Measurements from ENCODE around the gene DUXA. TPM values are rescaled to one million over a fixed set of nuclear protein-coding genes. Genes with fewer than 3 reads are reported as not detected.

Gene DUXA
- total and polyA plus RNA-seq, 4 donors: not detected

- H3K4me1 ChIP-seq (ENCODE audit: control insufficient read depth, insufficient read depth, low read length): peaks cover 1% of the 10 kb centered on the region
- no peaks in the 10 kb centered on the region for H3K27me3 ChIP-seq (ENCODE audit: control insufficient read depth, insufficient read depth, low read length)
- peaks cover 9% of the 10 kb centered on the region for H3K9me3 ChIP-seq (ENCODE audit: control insufficient read depth, insufficient read depth, low read length)
- no peak overlapping the region for H3K27ac ChIP-seq (ENCODE audit: low read depth, low read length)
- WGBS (ENCODE audit: insufficient coverage): 100% methylated on average over 1 of the region's 1 CpG
- no peaks in the 10 kb centered on the region for H3K36me3 ChIP-seq (ENCODE audit: control insufficient read depth, insufficient read depth, low read length)
- no peak for DNase-seq (ENCODE audit: low read depth in 4 of 6, low spot score in 6 of 6)
- no peak overlapping the region for H3K4me3 ChIP-seq (ENCODE audit: low read depth, low read length)
These were observed 56.0 kb downstream of the DUXA start for GRCh38 chr19:57111329-57111644.

DNA sequence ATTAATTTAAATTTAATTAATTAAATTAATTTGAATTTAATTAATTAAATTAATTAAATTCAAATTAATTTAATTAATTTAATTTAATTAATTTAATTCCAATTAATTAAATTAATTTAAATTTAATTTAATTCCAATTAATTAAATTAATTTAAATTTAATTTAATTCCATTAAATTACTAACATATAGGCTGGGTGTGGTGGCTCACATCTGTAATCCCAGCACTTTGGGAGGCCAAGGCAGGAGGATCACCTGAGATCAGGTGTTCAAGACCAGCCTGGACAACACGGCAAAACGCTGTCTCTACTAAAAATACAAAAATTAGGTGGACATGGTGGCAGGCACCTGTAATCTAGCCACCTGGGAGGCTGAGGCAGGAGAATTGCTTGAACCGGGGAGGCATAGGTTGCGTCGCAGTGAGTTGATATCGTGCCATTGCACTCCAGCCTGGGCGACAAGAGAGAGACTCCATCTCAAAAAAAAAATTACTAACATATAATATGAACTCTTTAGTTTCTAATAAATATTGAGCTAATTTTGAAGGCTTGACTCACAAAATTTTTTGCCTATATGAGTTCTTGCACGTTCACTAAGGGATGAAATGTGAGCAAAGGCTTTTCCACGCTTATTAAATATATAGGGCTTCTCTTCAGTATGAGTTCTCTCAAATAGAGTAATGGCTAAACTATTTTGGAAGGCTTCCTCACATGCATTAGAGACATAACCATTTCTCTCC, 56.5 kb downstream of the DUXA start:
- Histone ChIP-seq H3K9me3 (ENCODE audit: control insufficient read depth, insufficient read depth, low read length) (peaks cover 9% of the 10 kb centered on the region), H3K4me3 (ENCODE audit: low read depth, low read length) (no peak overlapping the region), H3K27me3 (ENCODE audit: control insufficient read depth, insufficient read depth, low read length) (peaks cover 5% of the 10 kb centered on the region), H3K27ac (ENCODE audit: low read depth, low read length) (no peak overlapping the region), H3K4me1 (ENCODE audit: control insufficient read depth, insufficient read depth, low read length) (peaks cover 7% of the 10 kb centered on the region), H3K36me3 (ENCODE audit: control insufficient read depth, insufficient read depth, low read length) (no peaks in the 10 kb centered on the region)
- DNase-seq (ENCODE audit: low read depth in 4 of 6, low spot score in 6 of 6): no peak
- 100% methylated on average over 2 of the region's 9 CpGs for WGBS (ENCODE audit: insufficient coverage)

- no peak for DNase-seq (ENCODE audit: low read depth in 4 of 6, low spot score in 6 of 6)
- Histone ChIP-seq H3K27ac (ENCODE audit: low read depth, low read length) (no peak overlapping the region), H3K4me1 (ENCODE audit: control insufficient read depth, insufficient read depth, low read length) (peaks cover 21% of the 10 kb centered on the region), H3K36me3 (ENCODE audit: control insufficient read depth, insufficient read depth, low read length) (no peaks in the 10 kb centered on the region), H3K4me3 (ENCODE audit: low read depth, low read length) (no peak overlapping the region), H3K9me3 (ENCODE audit: control insufficient read depth, insufficient read depth, low read length) (peaks cover 9% of the 10 kb centered on the region), H3K27me3 (ENCODE audit: control insufficient read depth, insufficient read depth, low read length) (peaks cover 6% of the 10 kb centered on the region)
- 1% methylated on average over 40 of the region's 42 CpGs for WGBS (ENCODE audit: insufficient coverage)
These were observed 60.5 kb downstream of the DUXA start for GRCh38 chr19:57106722-57107235.

DNA sequence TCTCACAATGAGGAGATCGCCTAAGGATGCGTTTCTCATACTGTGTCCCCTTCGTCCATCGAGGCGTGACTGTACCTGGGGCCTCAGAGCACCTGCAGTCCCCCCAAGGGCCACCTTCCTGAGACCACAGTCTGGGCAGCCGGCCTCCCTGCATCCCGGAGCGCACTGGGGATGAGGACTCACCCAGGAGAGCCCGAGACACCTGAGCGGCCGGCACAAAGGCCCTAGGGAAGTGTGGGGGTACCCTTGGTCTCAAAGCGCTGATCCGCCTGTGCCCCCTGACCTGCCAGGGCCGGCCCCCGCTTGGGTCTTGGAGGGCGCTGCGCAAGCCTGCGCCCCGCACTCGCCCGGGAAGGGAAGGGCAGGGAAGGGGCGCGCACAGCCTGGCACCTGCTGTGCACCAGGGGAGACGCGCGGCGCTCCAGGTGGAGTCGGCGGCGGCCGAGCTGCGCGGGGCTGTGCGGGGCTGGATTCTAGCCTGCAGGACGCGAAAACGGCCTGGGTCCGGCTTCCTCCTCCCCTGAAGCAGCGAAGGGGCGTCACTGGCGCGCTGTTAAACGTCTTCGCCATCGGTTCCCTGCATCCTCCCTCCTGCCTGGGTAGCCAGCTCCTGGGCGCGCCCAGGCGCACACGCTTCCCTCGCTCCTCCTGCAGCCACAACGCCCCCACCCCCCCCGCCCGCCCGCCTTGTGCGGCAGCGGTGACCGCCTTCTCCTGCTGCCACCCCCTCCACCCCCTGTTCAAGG, 61.1 kb downstream of the DUXA start:
- Histone ChIP-seq H3K36me3 (ENCODE audit: control insufficient read depth, insufficient read depth, low read length) (no peaks in the 10 kb centered on the region), H3K4me1 (ENCODE audit: control insufficient read depth, insufficient read depth, low read length) (peaks cover 21% of the 10 kb centered on the region), H3K27me3 (ENCODE audit: control insufficient read depth, insufficient read depth, low read length) (peaks cover 6% of the 10 kb centered on the region), H3K27ac (ENCODE audit: low read depth, low read length) (no peak overlapping the region), H3K4me3 (ENCODE audit: low read depth, low read length) (no peak overlapping the region), H3K9me3 (ENCODE audit: control insufficient read depth, insufficient read depth, low read length) (peaks cover 4% of the 10 kb centered on the region)
- WGBS (ENCODE audit: insufficient coverage): 6% methylated on average over 53 of the region's 57 CpGs
- peak in 2 of 6 donors; percentile 34 to 66 for DNase-seq (ENCODE audit: low read depth in 4 of 6, low spot score in 6 of 6)

Small RNA genes lying within 50 kb of the gene (small RNA-seq; reads per million reads assigned to genes)
- gene AC025588.3 (ENCODE audit: low replicate concordance): not detected

Other genes with a start within 250 kb of the DUXA start
- gene USP29, start 47.5 kb downstream of the DUXA start, total RNA-seq: under 1 TPM; 0.06 to 0.10 TPM
- under 1 TPM; 0.14 to 0.63 TPM for gene USP29, start 47.5 kb downstream of the DUXA start, polyA plus RNA-seq (ENCODE audit: insufficient read length in 2 of 2)
- not detected for gene ZIM3, start 22.3 kb downstream of the DUXA start, total RNA-seq
- gene ZIM3, start 22.3 kb downstream of the DUXA start, polyA plus RNA-seq (ENCODE audit: insufficient read length in 2 of 2): under 1 TPM in 1 of 2 donors, not detected in 1; 0.06 TPM
- gene ZNF264, start 24.0 kb upstream of the DUXA start, total RNA-seq: 10 to 100 TPM; 25.8 to 53.1 TPM
- gene ZNF264, start 24.0 kb upstream of the DUXA start, polyA plus RNA-seq (ENCODE audit: insufficient read length in 2 of 2): 10 to 100 TPM; 11.7 to 19.1 TPM
- 1 to 10 TPM; 1.5 TPM for gene AURKC, start 63.5 kb upstream of the DUXA start, total RNA-seq
- 1 to 10 TPM; 1.8 to 4.0 TPM for gene AURKC, start 63.5 kb upstream of the DUXA start, polyA plus RNA-seq (ENCODE audit: insufficient read length in 2 of 2)
- 10 to 100 TPM; 29.3 to 32.8 TPM for gene ZNF805, start 73.1 kb upstream of the DUXA start, total RNA-seq
- 1 to 10 TPM; 3.6 to 3.9 TPM for gene ZNF805, start 73.1 kb upstream of the DUXA start, polyA plus RNA-seq (ENCODE audit: insufficient read length in 2 of 2)
- gene ZNF460, start 113.0 kb upstream of the DUXA start, total RNA-seq: 100 to 1,000 TPM in 1 of 2 donors, 10 to 100 TPM in 1; 80.1 to 135 TPM
- 1 to 10 TPM; 2.8 to 4.3 TPM for gene ZNF460, start 113.0 kb upstream of the DUXA start, polyA plus RNA-seq (ENCODE audit: insufficient read length in 2 of 2)
- 10 to 100 TPM; 18.7 to 23.3 TPM for gene ZNF543, start 153.0 kb upstream of the DUXA start, total RNA-seq
- 1 to 10 TPM; 5.0 to 6.8 TPM for gene ZNF543, start 153.0 kb upstream of the DUXA start, polyA plus RNA-seq (ENCODE audit: insufficient read length in 2 of 2)
- 10 to 100 TPM; 13.5 to 18.6 TPM for gene ZNF304, start 183.8 kb upstream of the DUXA start, total RNA-seq
- gene ZNF304, start 183.8 kb upstream of the DUXA start, polyA plus RNA-seq (ENCODE audit: insufficient read length in 2 of 2): 10 to 100 TPM; 12.8 to 14.1 TPM
- 10 to 100 TPM; 16.4 to 20.0 TPM for gene TRAPPC2B, start 196.1 kb upstream of the DUXA start, total RNA-seq
- gene TRAPPC2B, start 196.1 kb upstream of the DUXA start, polyA plus RNA-seq (ENCODE audit: insufficient read length in 2 of 2): 10 to 100 TPM; 13.7 to 14.7 TPM
- 1 to 10 TPM; 5.6 to 8.0 TPM for gene ZNF547, start 196.1 kb upstream of the DUXA start, total RNA-seq
- gene ZNF547, start 196.1 kb upstream of the DUXA start, polyA plus RNA-seq (ENCODE audit: insufficient read length in 2 of 2): 1 to 10 TPM; 8.0 to 9.3 TPM
- gene ZNF548, start 222.4 kb upstream of the DUXA start, total RNA-seq: 10 to 100 TPM; 33.6 to 34.2 TPM
- 10 to 100 TPM; 21.1 to 24.4 TPM for gene ZNF548, start 222.4 kb upstream of the DUXA start, polyA plus RNA-seq (ENCODE audit: insufficient read length in 2 of 2)
- 10 to 100 TPM; 20.9 to 24.7 TPM for gene ZNF17, start 243.7 kb upstream of the DUXA start, total RNA-seq
- 10 to 100 TPM in 1 of 2 donors, 1 to 10 TPM in 1; 9.1 to 15.2 TPM for gene ZNF17, start 243.7 kb upstream of the DUXA start, polyA plus RNA-seq (ENCODE audit: insufficient read length in 2 of 2)

All from spinal cord (tissue), 10 donors.